HFF-Myc (cell line): ENCODE data around the gene LRRK1.

Experiments used
- DNase-seq: peaks from one replicate; pipeline ENCODE4 v3.0.0-alpha.2; 2011; ENCODE audit warnings: low read depth; ENCODE audit errors: extremely low read depth
- H3K4me3 ChIP-seq: replicated peaks from 2 replicates; pipeline ENCODE4 v1.5.1; 2011; ENCODE audit warnings: low read depth, mild to moderate bottlenecking, control low read depth, low read length
- TF ChIP-seq, protein P1 (sequence below): IDR thresholded peaks from 2 replicates; pipeline ENCODE4 v1.5.1; 2012; ENCODE audit warnings: mild to moderate bottlenecking, low read depth, low read length, control low read depth; ENCODE audit errors: missing control alignments

LRRK1 gene

DNA sequence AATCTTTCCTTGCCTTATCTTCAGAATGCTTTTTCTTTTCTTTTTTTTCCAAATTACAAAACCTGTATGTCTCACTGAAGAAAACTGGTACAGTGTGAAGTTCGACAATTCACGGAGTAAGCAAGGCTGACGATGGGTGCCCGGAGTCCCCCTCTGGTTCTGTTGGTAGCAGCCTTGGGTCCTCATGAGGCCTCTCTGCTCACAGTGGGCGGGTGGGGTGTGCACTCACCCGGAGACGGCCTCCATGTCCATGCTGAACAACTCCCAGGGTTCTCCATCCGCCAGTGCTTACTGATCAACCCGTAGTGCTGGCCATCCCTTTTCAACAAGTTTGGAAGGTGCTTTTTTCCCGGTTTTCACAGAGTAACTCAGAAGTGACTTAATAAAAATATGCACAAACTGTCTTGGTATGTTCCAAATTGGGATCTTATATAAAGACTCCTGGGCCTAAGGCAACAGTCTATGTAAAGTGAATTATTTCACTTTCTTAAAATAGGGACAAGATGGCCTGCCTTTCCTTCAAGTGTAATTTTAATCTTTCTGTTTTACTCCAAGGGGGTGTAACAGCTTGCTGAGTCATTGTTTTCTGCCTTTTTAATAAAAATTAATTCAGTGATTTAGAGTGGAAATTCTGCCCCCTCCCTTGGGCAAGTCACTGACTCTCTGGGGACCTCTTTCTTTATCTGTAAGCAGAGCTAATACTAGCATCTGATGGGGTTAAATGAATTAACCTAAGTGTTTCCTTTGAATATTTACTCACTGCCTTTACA is 23.7 kb downstream of the LRRK1 start:
- H3K4me3 ChIP-seq = no peak overlapping the region
- no peak for DNase-seq
- TF ChIP-seq, protein P1, sequence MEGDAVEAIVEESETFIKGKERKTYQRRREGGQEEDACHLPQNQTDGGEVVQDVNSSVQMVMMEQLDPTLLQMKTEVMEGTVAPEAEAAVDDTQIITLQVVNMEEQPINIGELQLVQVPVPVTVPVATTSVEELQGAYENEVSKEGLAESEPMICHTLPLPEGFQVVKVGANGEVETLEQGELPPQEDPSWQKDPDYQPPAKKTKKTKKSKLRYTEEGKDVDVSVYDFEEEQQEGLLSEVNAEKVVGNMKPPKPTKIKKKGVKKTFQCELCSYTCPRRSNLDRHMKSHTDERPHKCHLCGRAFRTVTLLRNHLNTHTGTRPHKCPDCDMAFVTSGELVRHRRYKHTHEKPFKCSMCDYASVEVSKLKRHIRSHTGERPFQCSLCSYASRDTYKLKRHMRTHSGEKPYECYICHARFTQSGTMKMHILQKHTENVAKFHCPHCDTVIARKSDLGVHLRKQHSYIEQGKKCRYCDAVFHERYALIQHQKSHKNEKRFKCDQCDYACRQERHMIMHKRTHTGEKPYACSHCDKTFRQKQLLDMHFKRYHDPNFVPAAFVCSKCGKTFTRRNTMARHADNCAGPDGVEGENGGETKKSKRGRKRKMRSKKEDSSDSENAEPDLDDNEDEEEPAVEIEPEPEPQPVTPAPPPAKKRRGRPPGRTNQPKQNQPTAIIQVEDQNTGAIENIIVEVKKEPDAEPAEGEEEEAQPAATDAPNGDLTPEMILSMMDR = no peak

DNA sequence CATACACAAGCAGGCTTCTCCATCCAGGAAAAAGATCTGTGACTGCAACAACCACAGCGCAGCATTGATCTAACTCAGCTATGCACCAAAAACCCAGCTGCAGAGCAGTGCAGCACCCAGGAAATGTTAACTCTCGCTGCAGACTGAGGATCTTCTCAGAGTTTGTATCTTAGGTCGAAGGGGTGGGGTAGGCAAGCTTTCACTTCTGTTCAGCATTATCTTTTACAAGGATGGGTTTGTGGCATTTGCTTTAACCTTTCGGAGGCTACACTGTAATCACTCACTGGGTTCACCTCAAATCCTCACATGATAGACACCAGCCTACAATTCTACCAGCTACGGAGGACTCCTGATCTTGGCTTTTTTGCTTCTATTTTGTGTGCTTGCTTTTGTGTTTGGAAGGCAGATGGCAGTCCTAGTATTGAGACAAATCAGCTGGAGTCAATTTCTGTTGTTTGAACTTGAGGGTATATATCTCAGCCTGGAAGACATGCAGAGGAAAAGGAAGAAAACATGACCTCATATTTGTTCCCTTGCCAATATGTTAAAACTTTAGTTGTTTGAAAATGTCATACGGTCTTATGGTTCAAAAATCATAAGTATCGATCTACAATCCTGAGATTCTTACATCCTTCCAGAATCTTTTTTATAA is 25.2 kb downstream of the LRRK1 start:
- no peak for DNase-seq
- H3K4me3 ChIP-seq = peak overlapping the region; percentile 11; the same call in 1 of the 2 replicates
- TF ChIP-seq, protein P1 = no peak

DNA sequence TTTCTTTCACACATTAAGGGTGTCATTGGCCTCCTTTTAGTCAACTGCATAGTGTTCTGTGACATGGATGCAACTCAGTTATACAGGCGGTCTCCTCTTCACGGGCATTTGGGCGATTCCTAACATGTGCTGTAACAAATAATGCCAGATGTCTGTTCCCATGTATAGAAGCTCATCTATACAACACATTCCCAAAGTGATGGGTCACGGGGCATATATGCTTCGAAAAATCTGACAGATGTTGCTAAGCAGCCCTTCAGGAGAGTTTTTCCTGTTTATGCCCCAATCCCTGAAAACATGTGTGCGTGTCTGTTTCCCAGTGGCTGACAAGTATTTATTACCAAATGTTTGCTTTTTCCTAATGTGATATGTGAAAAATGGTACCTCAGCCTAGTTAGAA is 25.8 kb downstream of the LRRK1 start:
- peak; percentile 73 for DNase-seq
- H3K4me3 ChIP-seq = no peak overlapping the region
- TF ChIP-seq, protein P1 = no peak

DNA sequence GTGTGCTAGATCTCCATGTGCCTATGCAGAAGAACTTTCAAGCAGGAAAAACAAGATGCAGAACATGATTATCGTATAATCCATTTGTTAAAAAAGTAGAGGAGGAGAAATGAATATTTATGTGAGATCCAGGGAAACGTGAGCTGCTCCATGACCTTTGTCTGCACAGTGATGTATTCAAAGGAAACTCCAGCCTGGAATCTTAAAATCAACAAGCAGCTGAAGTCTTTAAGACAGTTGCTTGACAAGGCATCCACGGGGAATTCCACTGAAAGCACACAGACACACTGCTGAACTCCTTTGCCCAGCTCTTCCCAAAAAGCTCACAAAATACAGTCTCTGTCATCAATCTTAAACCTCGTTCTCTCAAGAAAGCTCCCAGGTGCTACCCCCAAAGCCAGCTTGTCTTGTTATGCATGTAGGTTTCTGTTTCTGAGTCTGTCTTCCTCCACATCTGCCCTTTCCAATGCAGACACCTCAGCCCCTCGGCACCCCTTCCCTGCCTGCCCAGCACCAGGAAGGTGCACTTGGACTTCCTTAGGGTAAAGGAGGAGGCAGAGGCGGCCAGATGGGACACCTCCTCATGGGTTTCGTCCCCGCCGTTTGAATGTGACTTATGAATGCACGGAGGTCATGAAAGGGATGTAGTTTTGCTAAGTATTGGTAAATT is 28.7 kb downstream of the LRRK1 start:
- DNase-seq = no peak
- TF ChIP-seq, protein P1 = no peak
- no peak overlapping the region for H3K4me3 ChIP-seq

DNA sequence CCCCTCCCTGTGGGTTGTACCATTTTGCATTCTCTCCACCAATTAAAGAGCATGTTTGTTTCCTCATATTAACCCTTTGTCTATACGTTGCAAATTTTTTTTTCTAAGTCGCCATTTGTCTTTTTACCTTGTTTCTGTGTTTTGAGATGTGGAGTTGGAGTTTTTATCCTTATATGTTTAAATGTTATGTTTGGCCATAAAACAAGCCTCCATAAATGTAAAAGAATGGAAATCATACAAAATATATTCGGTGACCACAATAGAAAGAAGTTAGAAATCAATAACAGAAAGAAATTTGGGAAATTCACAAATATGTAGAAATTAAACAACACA is 29.2 kb downstream of the LRRK1 start:
- DNase-seq = no peak
- no peak overlapping the region for H3K4me3 ChIP-seq
- TF ChIP-seq, protein P1 = no peak

DNA sequence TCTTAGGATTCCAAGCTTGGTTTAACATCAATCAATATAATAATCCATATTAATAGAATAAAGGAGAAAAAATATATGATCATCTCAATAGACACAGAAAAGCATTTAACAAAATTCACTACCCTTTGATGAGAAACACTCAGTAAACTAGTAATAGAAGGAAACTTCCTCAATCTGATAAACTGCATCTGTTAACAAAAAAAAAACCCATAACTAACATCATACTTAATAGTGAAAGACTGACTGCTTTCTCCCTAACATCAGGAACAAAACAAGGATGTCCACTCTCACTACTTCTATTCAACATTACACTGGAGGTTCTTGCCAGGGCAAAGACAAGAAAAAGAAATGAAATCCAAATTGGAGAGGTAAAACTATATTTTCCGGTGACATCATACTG is 30.5 kb downstream of the LRRK1 start:
- no peak overlapping the region for H3K4me3 ChIP-seq
- TF ChIP-seq, protein P1 = no peak
- no peak for DNase-seq
